ENCODE measurements around the gene SRSF6. TPM values are rescaled to one million over a fixed set of nuclear protein-coding genes. Genes with fewer than 3 reads are reported as not detected.

SRSF6 gene
- total and polyA plus RNA-seq, 2 of the 4 experiments (the other 2 are of a cell fraction) = 72.4 to 134 TPM

GRCh38 chr20:43450841-43451799 is 6.6 kb upstream of the SRSF6 start:
- Histone ChIP-seq H3K36me3 (ENCODE audit: control insufficient read depth, insufficient read depth, low read length) (no peaks in the 10 kb centered on the region), H4K20me1 (ENCODE audit: insufficient read depth, low read length) (no peaks in the 10 kb centered on the region), H2BK5ac (ENCODE audit: low read depth, low read length, poor library complexity, severe bottlenecking) (no peak overlapping the region), H3K27me3 (ENCODE audit: control insufficient read depth, insufficient read depth, low read length) (peaks cover 7% of the 10 kb centered on the region), H3K9me3 (ENCODE audit: control insufficient read depth, insufficient read depth, low read length) (no peaks in the 10 kb centered on the region), H2AFZ (replicated peaks; ENCODE audit: low read length, poor library complexity) (no peak overlapping the region), H3K4ac (ENCODE audit: low read depth, low read length) (no peak overlapping the region), H3K23ac (ENCODE audit: low read depth, low read length) (no peak overlapping the region), H2BK15ac (ENCODE audit: low read depth, low read length) (no peak overlapping the region), H3K4me1 (ENCODE audit: control insufficient read depth, insufficient read depth, low read length) (no peaks in the 10 kb centered on the region), H2AK9ac (replicated peaks; ENCODE audit: low read depth, low read length, poor library complexity) (no peak overlapping the region), H3K9me1 (ENCODE audit: insufficient read depth, low read length) (no peaks in the 10 kb centered on the region), H2BK20ac (ENCODE audit: low read depth, low read length) (no peak overlapping the region), H3K4me3 (ENCODE audit: insufficient read depth, low read depth, low read length) (no peak overlapping the region), H3K56ac (ENCODE audit: extremely low read depth, insufficient read depth, low read length) (no peak overlapping the region), H3K79me1 (ENCODE audit: low read depth in 1 of 2, low read length in 2 of 2) (no peaks in the 10 kb centered on the region), H2BK120ac (ENCODE audit: low read depth, low read length) (no peak overlapping the region), H3K27ac (ENCODE audit: insufficient read depth, low read length) (no peak overlapping the region), H3K14ac (replicated peaks; ENCODE audit: low read depth, low read length) (no peak overlapping the region), H4K5ac (ENCODE audit: low read depth, low read length) (no peak overlapping the region), H4K91ac (ENCODE audit: insufficient read depth, low read depth, low read length) (no peak overlapping the region), H3K9ac (ENCODE audit: low read depth, low read length) (no peak overlapping the region), H3K18ac (ENCODE audit: low read depth, low read length) (no peak overlapping the region), H4K8ac (ENCODE audit: low read depth in 2 of 2, low read length in 2 of 2) (no peak overlapping the region), H3K4me2 (ENCODE audit: low read depth, low read length) (no peak overlapping the region), H2AK5ac (ENCODE audit: low read depth, low read length) (no peak overlapping the region)
- POLR2A ChIA-PET (ENCODE audit: unreplicated experiment) = no interaction called here
- BruUV-seq (replicated peaks) = no TSS peak
- in situ Hi-C loops (cut with MboI; ENCODE audit: low sequenced_read_pairs) = loop anchor here (10.0 kb wide), 1 partner anchor 644 kb away; no protein-coding TSS in a partner anchor
- ATAC-seq (ENCODE audit: low read depth) (no peak), DNase-seq (no peak)
- 80% methylated on average over 2 of the region's 14 CpGs; no CpG with 5 or more reads in 1 of the 2 experiments for WGBS, 2 experiments (ENCODE audit: extremely low coverage in 2 of 2, insufficient read length in 1 of 2)
- CTCF ChIA-PET = no interaction called here
- dilution Hi-C loops (cut with HindIII; ENCODE audit: low sequenced_read_pairs, unreplicated experiment) = no loop called here
- intact Hi-C loops (cut with micrococcal nuclease) = loop anchor here (10.0 kb wide), 1 partner anchor 754 kb away; no protein-coding TSS in a partner anchor
- no peak for TF ChIP-seq USF2 (IDR thresholded peaks at IDR 0.05; ENCODE audit: low read depth, low read length)
- no peak for TF ChIP-seq RFX5 (IDR thresholded peaks at IDR 0.05; ENCODE audit: low read depth, low read length)
- no peak for TF ChIP-seq MXI1 (IDR thresholded peaks at IDR 0.05; ENCODE audit: borderline replicate concordance, low read depth, low read length)
- no peak for TF ChIP-seq FOS (IDR thresholded peaks at IDR 0.05; ENCODE audit: low read depth, low read length)
- no peak for TF ChIP-seq ELK1 (IDR thresholded peaks at IDR 0.05; ENCODE audit: borderline replicate concordance, low read depth, low read length)
- no peak for TF ChIP-seq MAFK (IDR thresholded peaks at IDR 0.05; ENCODE audit: low read depth, low read length)
- no peak for TF ChIP-seq NFE2L2 (IDR thresholded peaks at IDR 0.05; ENCODE audit: low read depth, low read length)
- no peak for TF ChIP-seq RCOR1 (IDR thresholded peaks at IDR 0.05; ENCODE audit: insufficient replicate concordance, low read length)
- no peak for TF ChIP-seq POLR2A (IDR thresholded peaks at IDR 0.05; ENCODE audit: low read depth, low read length)
- no peak for TF ChIP-seq CTCF (conservative IDR thresholded peaks at IDR 0.05; ENCODE audit: low read depth, low read length)
- TF ChIP-seq RAD21 (IDR thresholded peaks at IDR 0.05; ENCODE audit: low read length) = no peak
- no peak for TF ChIP-seq MAZ (IDR thresholded peaks at IDR 0.05; ENCODE audit: borderline replicate concordance, low read depth, low read length)
- no peak for TF ChIP-seq CHD1 (IDR thresholded peaks at IDR 0.05; ENCODE audit: low read depth, low read length)
- no peak for TF ChIP-seq SMC3 (IDR thresholded peaks at IDR 0.05; ENCODE audit: low read depth, low read length)
